ENCODE results near the gene FBXL4. TPM values are rescaled to one million over a fixed set of nuclear protein-coding genes. Genes with fewer than 3 reads are reported as not detected.

The FBXL4 gene
- total RNA-seq, 1 experiment from 2014 or later, result 5.1 TPM

- H3K27me3 ChIP-seq (ENCODE audit: insufficient read depth, low read length), result no peaks in the 10 kb centered on the region
- no peak overlapping the region for H3K4ac ChIP-seq (ENCODE audit: low read depth, low read length)
- Mint-ChIP-seq H3K9me3 (peaks cover 9 to 18% of the 10 kb centered on the region in 2 experiments; a peak in 4 of 5 replicates), H3K4me1 (peaks cover 22 to 23% of the 10 kb centered on the region in 2 experiments), H3K4me3 (peak overlapping the region; percentile 89 to 93), H3K36me3 (ENCODE audit: insufficient read depth in 1 of 3, low read depth in 3 of 3) (peaks cover 12 to 31% (median 16%) of the 10 kb centered on the region in 3 experiments; a peak in 6 of 7 replicates), H3K27me3 (ENCODE audit: low read depth) (no peaks in the 10 kb centered on the region), H3K27ac (peak overlapping the region in 1 of 3 experiments; percentile 95; a peak in 2 of 7 replicates)
- H3K18ac ChIP-seq (ENCODE audit: insufficient read length, low read depth, low read length), result no peak overlapping the region
- H2BK5ac ChIP-seq (ENCODE audit: insufficient read length, low read length), result no peak overlapping the region
- no peak overlapping the region for H2AK5ac ChIP-seq (ENCODE audit: insufficient read length, low read length)
- H3K4me1 ChIP-seq (ENCODE audit: insufficient read depth, low read length), result no peaks in the 10 kb centered on the region
- H4K20me1 ChIP-seq (ENCODE audit: control insufficient read depth, insufficient read depth, insufficient read length), result no peaks in the 10 kb centered on the region
- no peak overlapping the region for H4K5ac ChIP-seq (ENCODE audit: insufficient read length, low read depth, low read length)
- H3K27ac ChIP-seq (ENCODE audit: insufficient read length, low read depth, low read length), result no peak overlapping the region
- no peak overlapping the region for H2BK20ac ChIP-seq (ENCODE audit: low read depth, low read length, poor library complexity, severe bottlenecking)
- no peak overlapping the region for H3K14ac ChIP-seq (ENCODE audit: insufficient read depth, low read length)
- no peak overlapping the region for H2BK15ac ChIP-seq (ENCODE audit: low read depth, low read length)
- H4K8ac ChIP-seq (replicated peaks; ENCODE audit: insufficient read length, low read depth, low read length), result no peak overlapping the region
- H3K9ac ChIP-seq (ENCODE audit: extremely low read depth, insufficient read length, low read length), result peak overlapping the region; percentile 90
- peak overlapping the region; percentile 98 for H3K4me2 ChIP-seq (ENCODE audit: insufficient read depth, insufficient read length, low read length)
- no peak overlapping the region for H2BK120ac ChIP-seq (ENCODE audit: low read depth, low read length, poor library complexity, severe bottlenecking)
- peaks cover 3% of the 10 kb centered on the region; the same call in 1 of the 2 replicates for H3K79me2 ChIP-seq (ENCODE audit: insufficient read depth, low read length)
- peak overlapping the region; percentile 83 for H2AFZ ChIP-seq (ENCODE audit: low read length)
- H3T11ph ChIP-seq (ENCODE audit: low read length), result no peak overlapping the region
- DNase-seq, result no peak
- no peak overlapping the region for H2BK12ac ChIP-seq (ENCODE audit: insufficient read length, low read depth, low read length)
- H4K91ac ChIP-seq (ENCODE audit: insufficient read length, low read depth, low read length), result no peak overlapping the region
- WGBS (ENCODE audit: extremely low coverage, insufficient read length, low lambda C conversion rate), result no CpG with 5 or more reads among the region's 10 CpGs
- TF ChIP-seq CTCF (conservative IDR thresholded peaks at IDR 0.05), result no peak
- no peaks in the 10 kb centered on the region for H3K79me1 ChIP-seq (ENCODE audit: insufficient read depth, low read depth, low read length, poor library complexity, severe bottlenecking)
- no peak overlapping the region for H3K23ac ChIP-seq (ENCODE audit: insufficient read length, low read depth, low read length)
- no peaks in the 10 kb centered on the region for H3K9me3 ChIP-seq (ENCODE audit: control insufficient read depth, low read depth, low read length)
- peaks cover 5% of the 10 kb centered on the region for H3K23me2 ChIP-seq (ENCODE audit: insufficient read length, low read depth, low read length, poor library complexity, severe bottlenecking)
- no peak overlapping the region for H3K56ac ChIP-seq (ENCODE audit: insufficient read length, low read depth, low read length)
These were observed 1.4 kb downstream of the FBXL4 start for GRCh38 chr6:98946266-98946878.

Data from H9 (cell line).